ENCODE measurements around the gene TMEM233.
"Not testable (repeated sequence)": the region's sequence is repeated elsewhere in the genome, so short reads cannot be mapped to it uniquely, and the experiment has no call there.

The TMEM233 gene

DNA sequence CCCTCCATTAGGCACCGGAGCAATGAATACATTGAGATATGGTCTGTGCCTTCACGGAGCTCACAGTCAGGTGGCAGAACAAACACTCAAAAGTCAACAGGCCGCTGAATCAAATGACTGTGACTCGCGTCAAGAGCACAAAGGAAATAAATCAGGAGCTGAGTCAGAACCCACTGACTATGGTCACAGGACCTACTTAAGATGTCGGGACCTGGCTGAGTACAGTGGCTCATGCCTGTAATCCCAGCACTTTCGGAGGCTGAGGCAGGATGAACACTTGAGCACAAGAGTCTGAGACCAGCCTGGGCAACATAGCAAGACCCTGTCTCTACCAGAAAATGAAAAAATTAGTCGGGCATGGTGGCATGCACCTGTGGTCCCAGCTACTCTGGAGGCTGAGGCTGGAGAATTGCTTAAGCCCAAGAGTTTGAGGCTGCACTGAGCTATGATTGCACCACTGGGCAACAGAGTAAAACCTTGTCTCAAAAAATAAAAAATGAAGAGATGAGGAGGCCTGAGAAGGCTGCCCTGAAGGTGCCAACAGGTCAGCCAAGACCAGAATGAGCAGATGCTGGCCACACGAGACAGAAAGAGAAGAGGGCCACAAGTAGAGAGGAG lies 19.9 kb downstream of the TMEM233 start:
- no peak for DNase-seq

DNA sequence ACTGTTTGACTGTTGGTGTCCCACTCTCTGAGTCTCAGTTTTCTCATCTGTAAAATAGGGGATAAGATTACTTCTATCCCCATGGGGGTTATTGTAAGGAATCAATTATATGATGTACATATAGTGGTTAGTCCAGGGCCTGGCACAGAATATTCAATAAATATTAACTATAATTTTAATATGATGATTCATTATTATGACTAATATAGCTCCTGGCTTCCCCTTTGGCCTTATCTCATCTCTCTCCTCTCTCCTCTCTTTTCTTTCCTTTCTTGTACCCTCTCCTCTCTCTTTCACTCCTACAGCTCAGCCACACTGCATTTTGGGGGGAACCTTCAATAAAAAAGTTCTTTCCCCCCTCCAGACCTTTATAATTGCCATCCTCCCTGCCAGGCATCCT lies 21.1 kb downstream of the TMEM233 start:
- no peak for DNase-seq

DNA sequence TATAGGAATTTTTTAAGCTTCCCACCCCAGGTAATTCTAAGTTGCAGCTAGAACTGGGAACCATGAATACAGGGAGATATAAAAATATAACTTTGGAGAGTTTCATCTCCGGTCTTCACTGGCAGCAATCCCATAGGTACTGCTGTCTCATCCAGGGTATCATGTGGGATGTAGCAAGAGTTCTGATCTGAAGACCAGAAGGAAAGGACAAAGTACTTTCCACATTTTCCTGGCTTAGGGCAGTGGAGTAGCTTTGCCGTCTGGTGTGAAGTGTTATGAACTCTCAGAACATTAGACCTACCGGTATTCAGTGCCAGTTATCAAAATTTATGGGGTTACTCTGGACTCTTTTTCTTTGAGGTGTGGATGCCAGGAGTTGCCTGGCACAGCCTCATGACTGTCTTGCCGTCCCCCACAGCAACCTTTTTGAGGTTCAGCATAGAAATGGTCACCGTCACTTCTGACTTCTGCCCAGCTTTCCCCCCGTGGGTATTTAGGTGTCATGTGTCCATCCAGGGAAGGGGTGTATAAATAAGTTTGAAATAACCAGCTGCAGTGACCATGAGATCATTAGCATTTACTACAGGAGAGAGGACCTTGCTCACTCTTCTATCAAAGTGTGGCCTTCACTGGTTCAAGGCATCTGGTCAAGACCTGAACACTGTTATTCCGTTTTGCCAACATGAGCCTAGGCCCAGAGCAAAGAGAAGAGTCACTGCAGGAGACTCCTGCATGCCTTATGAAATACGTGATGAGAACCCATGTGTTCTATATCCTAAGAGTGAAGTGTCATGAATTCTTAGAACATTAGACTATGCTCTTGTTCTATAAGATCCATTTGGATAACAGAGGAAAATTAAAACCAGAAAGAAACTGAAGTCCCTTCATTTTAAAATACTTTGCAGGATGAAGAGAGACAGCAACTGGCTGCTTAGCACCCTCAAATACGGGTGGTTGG lies 22.2 kb downstream of the TMEM233 start:
- no peak for DNase-seq

DNA sequence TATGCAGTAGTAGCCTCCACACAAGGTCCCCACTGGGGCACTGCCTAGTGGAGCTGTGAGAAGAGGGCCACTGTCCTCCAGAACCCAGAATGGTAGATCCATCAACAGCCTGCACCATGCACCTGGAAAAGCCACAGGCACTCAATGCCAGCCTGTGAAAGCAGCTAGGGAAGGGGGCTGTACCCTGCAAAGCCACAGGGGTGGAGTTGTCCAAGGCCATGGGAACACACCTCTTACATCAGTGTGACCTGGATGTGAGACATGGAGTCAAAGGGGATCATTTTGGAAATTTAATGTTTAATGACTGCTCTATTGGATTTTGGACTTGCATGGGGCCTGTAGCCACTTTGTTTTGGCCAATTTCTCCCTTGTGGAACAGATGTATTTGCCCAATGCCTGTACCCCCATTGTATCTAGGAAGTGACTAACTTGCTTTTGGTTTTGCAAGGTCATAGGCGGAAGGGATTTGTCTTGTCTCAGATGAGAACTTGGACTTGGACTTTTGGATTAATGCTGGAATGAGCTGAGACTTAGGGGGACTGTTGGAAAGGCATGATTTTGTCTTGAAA lies 24.8 kb downstream of the TMEM233 start:
- DNase-seq: not testable (repeated sequence)

DNA sequence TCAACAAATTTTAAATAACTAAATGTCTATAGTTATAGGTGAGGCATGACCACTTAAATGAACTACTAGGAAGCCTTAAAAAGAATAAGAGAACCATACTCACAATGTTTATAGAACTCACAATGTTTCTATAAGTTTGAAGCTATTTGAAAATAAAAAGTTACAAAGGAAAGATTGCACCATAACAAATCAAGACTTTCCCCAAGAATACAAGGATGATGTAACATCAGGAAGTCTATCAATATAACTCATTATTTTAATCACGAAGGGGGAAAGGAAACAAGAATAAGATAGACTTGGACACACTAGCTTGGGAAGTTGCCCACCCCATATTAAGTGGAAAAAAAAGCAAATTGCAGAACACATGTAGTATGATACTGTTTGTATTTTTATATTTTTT lies 26.9 kb downstream of the TMEM233 start:
- no peak for DNase-seq

DNA sequence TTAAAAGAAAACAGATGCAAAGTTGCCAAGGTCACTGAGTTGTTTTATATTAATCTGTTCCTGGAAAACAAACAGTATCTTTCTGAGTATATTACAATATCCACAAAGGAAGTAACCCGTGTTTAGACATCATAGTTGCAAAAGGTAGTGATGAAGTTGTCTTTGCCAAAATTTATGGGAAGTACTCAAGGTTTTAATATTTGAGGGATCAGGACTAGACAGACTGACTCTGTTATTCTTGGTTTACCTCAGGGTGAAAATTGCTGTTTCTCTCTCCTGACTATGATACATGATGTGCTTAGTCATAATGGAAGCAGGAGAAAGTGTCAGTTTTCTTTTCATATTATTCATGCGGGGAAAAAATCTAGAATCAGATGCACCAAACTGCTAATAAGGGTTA lies 28.3 kb downstream of the TMEM233 start:
- DNase-seq: peak in 1 of 2 donors; percentile 3

DNA sequence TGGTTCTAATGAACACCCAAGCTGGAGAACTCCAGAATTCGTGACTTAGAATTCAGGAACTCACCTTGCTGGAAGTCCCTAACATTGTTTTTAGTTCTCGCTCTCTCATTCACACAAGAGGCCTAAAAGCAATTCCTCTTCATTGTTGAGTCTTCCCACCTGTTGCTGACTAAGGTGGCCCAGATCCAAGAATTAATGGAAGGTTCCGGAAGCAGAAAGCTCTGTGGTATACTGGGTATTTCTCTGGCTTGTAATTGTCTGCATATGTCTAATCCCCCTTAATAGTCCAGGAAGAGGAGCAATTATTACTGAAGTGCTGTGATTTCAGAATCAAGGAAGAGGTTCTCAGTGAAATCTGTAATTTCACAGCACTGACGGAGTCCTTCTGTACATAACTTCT lies 31.4 kb downstream of the TMEM233 start:
- no peak for DNase-seq

DNA sequence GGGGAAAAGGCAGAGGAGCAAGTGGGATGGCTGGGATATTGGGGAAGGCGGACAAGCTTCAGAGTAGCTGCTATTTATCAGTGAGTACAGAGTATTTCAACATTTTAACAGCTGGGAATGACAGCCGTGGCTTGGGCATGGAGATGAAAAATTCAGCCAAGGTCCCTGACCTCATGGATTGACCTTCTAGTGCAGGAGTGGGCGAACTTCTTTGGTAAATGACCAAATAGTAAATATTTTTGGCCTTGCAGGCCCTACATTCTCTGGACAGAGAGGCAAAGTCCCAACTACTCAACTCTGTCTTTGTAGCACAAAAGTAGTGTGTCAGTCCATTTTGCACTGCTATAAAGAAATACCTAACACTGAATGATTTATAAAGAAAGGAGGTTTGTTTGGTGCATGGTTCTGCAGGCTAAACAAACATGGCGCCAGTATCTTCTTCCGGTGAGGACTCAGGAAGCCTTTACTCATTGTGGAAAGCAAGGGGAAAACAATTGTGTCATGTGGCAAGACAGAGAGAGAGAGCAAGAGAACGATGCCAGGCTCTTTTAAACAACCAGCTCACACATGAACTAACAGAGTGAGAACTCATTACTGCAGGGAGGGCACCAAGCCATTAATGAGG lies 33.6 kb downstream of the TMEM233 start:
- DNase-seq: no peak

DNA sequence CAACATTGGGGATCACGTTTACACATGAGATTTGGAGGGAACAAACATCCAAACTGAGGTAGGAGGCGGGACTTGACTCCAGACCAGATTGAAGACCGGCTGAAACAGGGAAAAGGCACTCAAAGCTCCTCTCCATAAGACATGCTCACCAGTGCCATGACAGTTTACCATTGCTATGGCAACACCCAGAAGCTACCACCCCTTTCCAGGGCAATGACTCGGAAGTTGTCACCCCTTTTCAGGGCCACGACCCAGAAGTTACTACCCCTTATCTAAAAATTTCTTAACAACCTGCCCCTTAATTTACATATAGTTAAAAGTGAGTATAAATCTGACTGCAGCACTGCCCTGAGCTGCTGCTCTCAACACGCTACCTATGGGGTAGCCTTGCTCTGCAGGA lies 34.1 kb downstream of the TMEM233 start:
- DNase-seq: no peak

DNA sequence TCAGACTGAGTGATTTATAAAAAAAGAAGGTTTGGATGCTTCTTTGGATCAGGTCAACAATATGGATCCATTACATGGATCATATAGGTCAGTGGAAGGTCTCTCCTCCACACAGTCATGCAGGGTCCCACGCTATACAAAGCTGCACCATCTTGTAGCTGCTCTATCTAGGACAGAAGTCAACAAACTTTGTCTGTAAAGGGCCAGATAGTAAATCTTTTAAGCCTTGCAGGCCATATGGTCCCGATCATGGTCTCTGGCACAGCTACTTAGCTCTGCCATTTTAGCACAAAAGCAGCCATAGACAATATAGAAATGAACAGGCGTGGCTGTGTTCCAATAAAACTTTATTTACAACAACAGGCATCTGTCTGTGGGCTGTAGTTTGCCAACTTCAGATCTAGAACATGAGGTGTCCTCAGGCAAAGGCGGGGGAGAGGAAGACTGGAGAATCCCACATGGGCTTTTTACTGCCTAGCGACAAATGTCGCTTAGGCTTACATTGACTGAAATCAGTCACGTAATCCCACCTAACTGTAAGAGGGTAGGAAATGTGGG lies 36.7 kb downstream of the TMEM233 start:
- DNase-seq: no peak

DNA sequence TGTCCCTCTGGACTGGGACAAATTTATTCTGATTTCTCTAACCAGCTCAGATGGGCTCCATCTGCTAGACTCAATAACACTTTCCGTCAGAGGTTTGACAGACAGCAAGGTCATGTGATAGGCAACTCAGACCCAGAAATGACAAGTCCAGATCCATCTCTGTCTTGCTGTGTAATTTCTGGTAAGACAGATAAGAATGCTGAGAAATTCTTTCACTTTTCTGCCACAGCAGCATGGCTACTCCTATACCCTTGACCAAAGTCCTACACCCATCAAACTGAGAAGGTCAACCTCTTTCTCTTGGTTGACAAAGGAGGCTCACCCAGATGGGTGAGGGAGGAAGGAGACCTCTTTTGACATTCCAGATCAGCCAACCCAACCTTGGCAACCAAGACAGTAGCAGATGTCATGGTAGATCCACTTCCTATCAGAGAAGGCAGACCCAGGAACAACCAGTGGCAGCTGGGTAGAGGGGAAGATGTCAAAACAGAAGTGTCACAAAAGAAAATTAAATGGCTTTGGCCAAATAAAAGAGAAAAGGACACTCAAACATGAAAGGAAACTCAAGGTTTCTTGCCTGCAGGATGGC lies 37.5 kb downstream of the TMEM233 start:
- no peak for DNase-seq

DNA sequence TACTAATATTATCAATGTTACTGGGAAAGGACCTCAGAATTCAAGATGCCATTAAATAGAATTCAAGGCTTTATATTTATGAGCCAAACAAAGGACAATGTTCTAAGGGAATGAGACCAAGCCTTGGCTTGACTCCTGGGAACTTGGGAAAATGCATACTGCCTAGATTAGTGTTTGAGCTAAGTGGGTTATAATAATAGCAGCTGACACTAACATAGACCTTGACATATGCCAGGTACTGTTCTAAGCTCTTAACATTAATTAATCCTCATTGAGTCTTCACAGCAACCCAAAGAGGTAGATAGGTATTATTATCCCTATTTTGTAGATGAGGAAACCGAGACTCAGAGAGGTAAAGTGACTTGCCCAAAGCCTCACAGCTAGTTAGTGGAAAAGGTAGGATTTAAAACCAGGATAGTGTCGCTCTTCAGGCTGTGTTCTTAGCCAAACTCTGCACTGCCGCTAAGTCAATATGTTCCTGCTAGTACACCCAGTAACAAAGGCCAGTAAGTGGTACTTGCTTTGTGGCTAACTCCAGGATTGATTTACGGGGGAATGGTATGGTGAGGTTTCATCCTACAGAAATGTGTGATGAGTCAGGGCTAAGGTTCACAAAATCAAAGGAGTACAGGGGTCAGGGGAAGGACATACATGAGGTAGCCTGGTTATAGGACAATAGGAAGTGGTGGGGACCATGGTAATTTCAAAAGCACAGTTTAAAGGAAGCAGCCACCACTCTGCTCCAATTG lies 38.5 kb downstream of the TMEM233 start:
- no peak for DNase-seq

DNA sequence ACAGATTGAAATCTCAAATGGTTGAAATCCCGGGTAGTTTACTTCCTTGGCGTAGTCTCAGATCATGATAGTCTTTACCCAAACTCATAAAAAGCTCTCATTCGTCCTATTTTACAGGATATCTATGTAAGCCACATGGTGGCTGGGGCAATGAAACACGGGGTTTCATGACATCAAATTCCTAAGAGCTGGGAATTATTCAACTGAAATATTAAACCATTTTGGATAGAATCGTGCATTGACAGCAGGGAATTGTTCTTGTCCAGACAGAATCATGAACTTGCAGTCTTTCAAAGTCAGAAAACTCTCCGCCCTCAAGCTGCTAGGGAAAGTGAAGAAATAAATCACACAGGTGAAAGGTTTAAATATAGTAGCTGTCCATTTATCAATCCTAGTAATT lies 41.2 kb downstream of the TMEM233 start:
- no peak for DNase-seq

DNA sequence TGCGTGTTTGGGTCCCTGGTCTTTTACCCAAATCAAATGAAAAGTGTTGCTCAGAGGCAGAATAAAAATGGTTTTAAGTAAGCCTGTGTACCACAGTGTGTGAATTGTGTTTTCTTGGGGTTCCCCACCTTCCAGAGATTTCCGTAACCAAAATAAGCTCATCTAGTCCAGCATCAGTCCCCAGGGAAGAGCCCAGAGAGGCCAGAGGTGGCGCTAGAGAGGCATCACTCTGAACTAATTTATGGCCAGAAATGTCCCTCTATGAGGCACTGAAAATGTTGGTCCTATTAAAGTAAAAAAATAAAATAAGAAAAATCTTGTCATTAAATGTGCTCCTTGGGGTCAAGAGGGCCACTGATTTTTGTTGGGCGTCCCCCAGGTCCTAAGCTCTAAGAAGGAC lies 49.4 kb downstream of the TMEM233 start:
- DNase-seq: peak in 1 of 2 donors; percentile 11

DNA sequence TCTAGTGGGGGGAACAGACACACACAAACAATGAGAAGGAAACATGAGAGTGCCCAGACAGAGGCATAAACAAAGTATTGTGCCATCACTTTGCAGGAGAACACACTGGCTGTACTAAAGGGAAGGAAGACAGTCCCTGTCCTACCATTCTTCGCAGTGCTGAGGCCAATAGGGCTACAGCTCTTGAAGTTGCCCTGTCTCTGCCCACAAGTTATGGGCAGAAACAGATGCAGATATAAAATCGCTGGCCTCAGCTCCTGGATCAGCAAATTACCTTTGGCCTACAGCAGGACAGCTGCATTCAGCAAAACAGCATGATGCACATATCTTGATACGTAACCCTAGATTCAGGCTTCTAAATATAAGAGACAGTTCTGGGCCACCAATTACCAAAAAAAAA lies 51.4 kb downstream of the TMEM233 start:
- DNase-seq: no peak

DNA sequence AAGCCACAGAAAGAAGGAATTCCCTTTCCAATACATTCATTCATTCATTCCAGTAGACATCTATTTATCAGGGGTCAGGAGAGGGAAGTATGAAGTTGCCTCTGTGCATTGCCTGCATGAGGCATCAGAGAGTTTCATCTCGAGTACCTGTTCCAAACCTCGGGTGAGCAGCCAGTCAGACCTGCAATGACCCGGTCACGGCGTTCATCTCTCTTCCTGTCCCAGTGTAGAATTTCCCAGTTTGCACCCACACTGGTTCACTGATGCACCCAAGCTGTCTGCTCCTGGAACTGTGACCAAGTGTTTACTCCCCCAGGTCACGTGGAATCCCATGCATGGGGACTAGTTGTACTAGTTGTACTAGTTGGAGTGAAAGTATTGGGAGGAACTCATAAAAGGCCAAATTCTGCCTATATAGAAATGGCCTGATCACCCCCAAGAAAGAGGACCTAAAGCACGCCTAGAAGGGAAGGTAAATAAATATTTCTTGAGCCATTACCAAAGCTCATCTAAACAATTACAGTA lies 52.0 kb downstream of the TMEM233 start:
- no peak for DNase-seq

DNA sequence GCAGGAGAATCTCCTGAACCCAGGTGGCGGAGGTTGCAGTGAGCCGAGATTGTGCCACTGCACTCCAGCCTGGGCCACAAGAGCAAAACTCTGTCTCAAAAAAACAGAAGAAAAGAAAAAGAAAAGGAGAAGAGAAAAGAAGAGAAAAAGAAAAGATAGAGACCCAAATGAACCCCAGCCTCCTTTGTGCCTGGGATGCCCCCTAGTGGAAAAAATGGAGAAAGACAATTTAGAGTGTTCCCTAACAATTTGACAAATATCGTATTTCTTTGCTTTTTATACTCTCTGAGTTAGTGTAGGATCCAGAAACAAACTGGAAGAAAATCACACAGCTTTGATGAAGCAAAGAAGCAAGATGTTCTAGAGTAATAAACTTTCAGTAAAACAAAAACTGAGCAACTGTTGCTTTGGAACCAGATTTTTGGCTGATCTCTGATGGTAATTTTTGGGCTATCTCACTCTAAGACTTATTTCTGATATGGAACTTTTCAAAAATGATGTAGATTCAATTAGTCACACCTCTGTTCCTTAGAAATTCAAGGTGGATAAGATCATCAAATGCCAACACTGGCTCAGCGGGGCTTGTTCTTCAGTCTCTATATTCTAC lies 55.7 kb downstream of the TMEM233 start:
- DNase-seq: peak; percentile 16 to 17

DNA sequence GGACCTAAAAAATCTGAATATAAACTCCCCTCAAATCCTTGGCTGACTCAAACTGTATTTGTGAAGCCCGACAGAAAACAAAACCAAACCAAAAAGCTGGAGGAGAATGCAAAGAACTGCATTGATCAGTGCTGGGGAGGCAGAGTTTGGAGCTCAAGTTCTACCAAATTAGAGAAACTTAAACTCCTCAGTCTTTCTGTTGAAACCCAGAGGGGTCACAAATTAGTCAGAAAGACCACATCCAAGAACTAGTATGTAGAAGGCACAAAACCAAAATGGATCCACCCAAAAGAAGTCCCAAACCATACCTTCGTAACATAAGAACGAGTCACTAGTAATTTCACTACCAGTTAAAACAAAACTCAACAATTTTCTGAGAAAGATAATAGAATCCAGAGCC lies 59.1 kb downstream of the TMEM233 start:
- DNase-seq: no peak

DNA sequence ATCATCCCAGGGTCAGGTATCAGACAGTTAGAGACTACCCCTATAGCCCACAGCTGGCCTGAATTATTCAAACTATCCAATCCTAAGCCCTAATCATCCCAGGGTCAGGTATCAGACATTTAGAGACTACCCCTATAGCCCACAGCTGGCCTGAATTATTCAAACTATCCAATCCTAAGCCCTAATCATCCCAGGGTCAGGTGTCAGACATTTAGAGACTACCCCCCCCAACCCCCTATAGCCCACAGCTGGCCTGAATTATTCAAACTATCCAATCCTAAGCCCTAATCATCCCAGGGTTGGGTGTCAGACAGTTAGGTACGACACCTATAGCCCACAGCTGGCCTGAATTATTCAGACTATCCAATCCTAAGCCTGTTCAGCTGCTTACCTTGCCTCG lies 63.4 kb downstream of the TMEM233 start:
- not testable (repeated sequence) for DNase-seq

DNA sequence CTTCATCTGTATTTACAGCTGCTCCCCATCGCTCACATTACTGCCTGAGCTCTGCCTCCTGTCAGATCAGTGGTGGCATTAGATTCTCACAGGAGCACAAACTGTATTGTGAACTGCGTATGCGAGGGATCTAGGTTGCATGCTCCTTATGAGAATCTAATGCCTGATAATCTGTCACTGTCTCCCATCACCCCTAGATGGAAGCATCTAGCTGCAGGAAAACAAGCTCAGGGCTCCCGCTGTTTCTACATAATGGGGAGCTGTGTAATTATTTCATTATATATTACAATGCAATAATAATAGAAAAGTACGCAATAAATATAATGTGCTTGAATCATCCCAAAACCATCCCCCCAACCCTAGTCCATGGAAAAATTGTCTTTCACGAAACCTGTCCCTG lies 64.6 kb downstream of the TMEM233 start:
- not testable (repeated sequence) for DNase-seq

DNA sequence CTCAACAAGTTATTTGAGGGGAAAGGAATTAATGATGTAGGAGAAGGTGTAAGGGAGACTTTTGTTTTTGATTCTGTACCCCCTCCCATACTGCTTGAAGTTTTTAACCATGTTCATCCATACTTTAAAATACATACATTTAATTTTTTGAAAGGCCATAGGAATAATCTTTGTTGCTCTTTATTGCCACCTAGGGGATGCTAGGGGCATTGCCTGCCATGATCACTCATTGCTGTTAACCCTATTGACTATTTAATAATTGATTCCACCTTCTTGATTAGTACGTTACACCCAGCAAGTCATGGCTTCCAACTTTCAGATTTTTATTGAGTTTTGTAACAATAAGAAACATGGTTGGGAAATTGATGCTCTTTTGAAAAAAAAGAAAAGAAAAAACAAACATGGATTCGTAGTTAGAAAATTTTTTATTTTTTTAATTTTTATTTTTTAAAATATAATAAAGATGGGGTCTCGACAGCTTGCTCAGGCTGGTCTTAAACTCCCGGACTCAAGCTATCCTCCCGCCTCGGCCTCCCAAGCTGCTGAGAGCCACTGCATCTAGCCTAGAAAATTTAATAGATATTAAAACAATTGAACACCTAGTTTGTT lies 65.8 kb downstream of the TMEM233 start:
- DNase-seq: peak; percentile 47 to 56

All from inflammatory macrophage (primary cell).